NB4 (cell line): Measurements from ENCODE around the gene LIX1.

Experiments used
- DNase-seq: peaks from one replicate; pipeline ENCODE4 v3.0.0; 2010; ENCODE audit warnings: low read depth
- H3K4me3 ChIP-seq: one replicate; pipeline ENCODE4 v1.5.1; 2011; ENCODE audit warnings: mild to moderate bottlenecking, low read depth, low read length, moderate library complexity
- MYC ChIP-seq: IDR thresholded peaks from 2 replicates; pipeline ENCODE4 v1.6.1; 2011; ENCODE audit warnings: low read depth, low read length
- POLR2A ChIP-seq: IDR thresholded peaks from 2 replicates; pipeline ENCODE4 v1.6.1; 2011; ENCODE audit warnings: mild to moderate bottlenecking; ENCODE audit not compliant: insufficient read length; ENCODE audit errors: extremely low read depth
- TF ChIP-seq, protein P1 (sequence below): IDR thresholded peaks from one replicate; pipeline ENCODE4 v1.5.1; 2012; ENCODE audit warnings: low read depth, low read length
- TF ChIP-seq, protein P2 (sequence below): IDR thresholded peaks from 2 replicates; pipeline ENCODE4 v1.6.1; 2011; ENCODE audit warnings: low read depth, low read length

Gene LIX1

DNA sequence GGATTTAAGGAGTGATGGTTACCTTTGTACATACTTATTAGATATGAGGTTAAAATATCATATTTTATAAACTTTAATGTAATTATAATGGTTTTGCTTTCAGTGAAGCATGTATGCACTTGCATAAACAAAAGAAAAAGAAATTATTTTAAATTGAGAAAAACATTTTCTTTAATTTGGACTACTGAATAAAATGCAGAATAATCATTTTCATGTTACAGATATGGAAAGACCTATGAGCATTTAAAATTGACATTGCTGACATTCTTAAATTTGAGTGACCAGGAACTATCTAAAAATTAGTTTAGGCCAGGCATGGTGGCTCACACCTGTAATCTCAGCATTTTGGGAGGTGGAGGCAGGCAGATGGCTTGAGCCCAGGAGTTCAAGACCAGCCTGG lies 49.2 kb downstream of the LIX1 start:
- TF ChIP-seq, protein P1, sequence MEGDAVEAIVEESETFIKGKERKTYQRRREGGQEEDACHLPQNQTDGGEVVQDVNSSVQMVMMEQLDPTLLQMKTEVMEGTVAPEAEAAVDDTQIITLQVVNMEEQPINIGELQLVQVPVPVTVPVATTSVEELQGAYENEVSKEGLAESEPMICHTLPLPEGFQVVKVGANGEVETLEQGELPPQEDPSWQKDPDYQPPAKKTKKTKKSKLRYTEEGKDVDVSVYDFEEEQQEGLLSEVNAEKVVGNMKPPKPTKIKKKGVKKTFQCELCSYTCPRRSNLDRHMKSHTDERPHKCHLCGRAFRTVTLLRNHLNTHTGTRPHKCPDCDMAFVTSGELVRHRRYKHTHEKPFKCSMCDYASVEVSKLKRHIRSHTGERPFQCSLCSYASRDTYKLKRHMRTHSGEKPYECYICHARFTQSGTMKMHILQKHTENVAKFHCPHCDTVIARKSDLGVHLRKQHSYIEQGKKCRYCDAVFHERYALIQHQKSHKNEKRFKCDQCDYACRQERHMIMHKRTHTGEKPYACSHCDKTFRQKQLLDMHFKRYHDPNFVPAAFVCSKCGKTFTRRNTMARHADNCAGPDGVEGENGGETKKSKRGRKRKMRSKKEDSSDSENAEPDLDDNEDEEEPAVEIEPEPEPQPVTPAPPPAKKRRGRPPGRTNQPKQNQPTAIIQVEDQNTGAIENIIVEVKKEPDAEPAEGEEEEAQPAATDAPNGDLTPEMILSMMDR = no peak
- TF ChIP-seq POLR2A = no peak
- TF ChIP-seq MYC = no peak
- TF ChIP-seq, protein P2, sequence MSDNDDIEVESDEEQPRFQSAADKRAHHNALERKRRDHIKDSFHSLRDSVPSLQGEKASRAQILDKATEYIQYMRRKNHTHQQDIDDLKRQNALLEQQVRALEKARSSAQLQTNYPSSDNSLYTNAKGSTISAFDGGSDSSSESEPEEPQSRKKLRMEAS = no peak
- DNase-seq = no peak
- no peak overlapping the region for H3K4me3 ChIP-seq

DNA sequence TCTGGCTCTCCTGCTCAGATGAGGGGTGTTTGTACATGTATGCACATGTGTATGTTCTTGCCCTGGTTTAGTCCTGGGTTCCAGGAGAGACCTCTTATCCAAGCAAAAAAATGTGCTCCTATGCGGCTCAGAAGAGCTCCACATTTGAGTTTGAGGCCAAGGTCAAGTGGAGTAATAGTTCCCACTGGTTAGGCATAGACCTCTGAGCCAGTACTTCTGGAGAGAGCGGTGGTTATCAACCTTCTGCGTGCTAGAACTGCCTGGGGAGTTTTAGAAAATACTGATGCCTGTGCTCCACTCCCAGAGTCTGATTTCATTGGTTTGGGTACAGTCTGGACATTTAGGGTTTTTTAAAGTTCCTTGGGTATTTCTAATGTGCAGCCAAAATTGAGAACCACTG lies 51.5 kb downstream of the LIX1 start:
- no peak for DNase-seq
- TF ChIP-seq POLR2A (no peak), MYC (no peak)
- TF ChIP-seq, protein P2 = no peak
- TF ChIP-seq, protein P1 = no peak
- H3K4me3 ChIP-seq = no peak overlapping the region

- no peak for DNase-seq
- no peak overlapping the region for H3K4me3 ChIP-seq
- TF ChIP-seq, protein P2 = no peak
- TF ChIP-seq MYC = no peak
- TF ChIP-seq, protein P1 = no peak
- no peak for TF ChIP-seq POLR2A
Observed at GRCh38 chr5:97089149-97089801, 53.1 kb downstream of the LIX1 start.

DNA sequence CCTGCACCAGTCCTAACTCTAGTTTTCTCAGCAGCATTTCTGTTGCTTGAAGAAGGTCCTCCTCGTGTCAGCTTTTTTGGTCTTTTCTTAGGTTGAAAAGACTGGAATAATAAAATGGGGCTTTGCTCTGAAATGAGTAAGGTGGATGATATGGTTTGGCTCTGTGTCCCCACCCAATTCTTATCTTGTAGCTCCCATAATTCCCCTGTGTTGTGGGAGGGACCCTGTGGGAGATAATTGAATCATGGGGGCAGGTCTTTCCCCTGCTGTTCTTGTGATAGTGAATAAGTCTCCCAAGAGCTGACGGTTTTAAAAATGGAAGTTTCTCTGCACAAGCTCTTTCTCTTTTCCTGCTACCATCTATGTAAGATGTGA lies 53.6 kb downstream of the LIX1 start:
- H3K4me3 ChIP-seq = no peak overlapping the region
- no peak for DNase-seq
- TF ChIP-seq POLR2A (no peak), MYC (no peak)
- TF ChIP-seq, protein P1 = no peak
- TF ChIP-seq, protein P2 = no peak

DNA sequence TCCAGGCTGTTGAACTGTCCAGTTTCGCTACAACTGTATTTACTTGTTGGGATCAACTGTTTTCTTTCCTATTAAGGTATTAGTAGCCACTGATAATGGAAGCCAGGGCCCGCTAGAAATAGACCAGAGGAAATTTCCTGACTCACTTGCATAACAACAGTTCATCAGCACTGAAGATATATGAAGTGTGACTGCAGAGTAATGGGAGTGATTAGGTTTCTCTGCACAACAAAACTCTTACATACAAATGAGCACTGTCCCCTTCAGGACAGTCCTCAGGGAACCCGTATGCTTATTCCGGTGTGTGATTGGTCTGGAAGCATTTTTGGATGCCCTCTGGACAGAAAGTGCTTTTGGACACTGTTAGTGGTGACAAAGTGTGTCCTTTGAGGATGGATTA lies 55.3 kb downstream of the LIX1 start:
- TF ChIP-seq, protein P1 = no peak
- TF ChIP-seq, protein P2 = no peak
- no peak for TF ChIP-seq MYC
- no peak for TF ChIP-seq POLR2A
- no peak for DNase-seq
- H3K4me3 ChIP-seq = no peak overlapping the region
